GM12878 (cell line): ENCODE data around the gene NIPAL4. TPM values are rescaled to one million over a fixed set of nuclear protein-coding genes. Genes with fewer than 3 reads are reported as not detected.
"Not testable (repeated sequence)": the region's sequence is repeated elsewhere in the genome, so short reads cannot be mapped to it uniquely, and the experiment has no call there.

Experiments used
- ATAC-seq: fragments of 200-7000 bp; cut with Tn5 transposase; 3 replicates; pipeline ENCODE4 v1.9.1; 2020; ENCODE audit warnings: mild to moderate bottlenecking, moderate library complexity
- BruUV-seq: library from RNA; stranded (reverse); fragments of 400-500 nt; replicated peaks from 2 replicates; lab custom pipeline; 2021; lab: Mats Ljungman, UMichigan
- CTCF ChIA-PET: fragments of 300-600 bp; sonication (Branson Sonifier 250); formaldehyde crosslinking; extraction: SDS; loops from one replicate; lab custom pipeline; 2021; ENCODE audit warnings: inconsistent platforms; lab: Yijun Ruan, JAX
- POLR2A ChIA-PET: fragments of 350-600 bp; formaldehyde crosslinking; extraction: SDS; loops from one replicate; lab custom pipeline; 2021; ENCODE audit warnings: inconsistent platforms; lab: Charles Lee
- RAD21 ChIA-PET: fragments of 300-600 bp; sonication (Branson Sonifier 250); formaldehyde crosslinking; loops from one replicate; lab custom pipeline; 2023; ENCODE audit warnings: antibody characterized with exemption; ENCODE audit not compliant: unreplicated experiment; lab: Charles Lee
- SMC1A ChIA-PET: fragments of 300-600 bp; sonication (Branson Sonifier 250); formaldehyde crosslinking; loops from one replicate; lab custom pipeline; 2023; ENCODE audit not compliant: unreplicated experiment, uncharacterized antibody; lab: Charles Lee
- DNase-seq: peaks from one replicate; pipeline ENCODE4 v3.0.0-alpha.2; 2011; ENCODE audit warnings: low read depth, low spot score
- FAIRE-seq: peaks from 3 replicates; lab custom pipeline; 2011; peaks lifted over from hg19 to GRCh38; lab: Jason Lieb, UNC
- H2AFZ ChIP-seq: 2 replicates; pipeline ENCODE4 v1.6.0; 2011; ENCODE audit warnings: low read depth, low read length, control low read depth; ENCODE audit not compliant: control insufficient read depth
- H3K27ac ChIP-seq: 2 replicates; pipeline ENCODE4 v1.5.1; 2011; ENCODE audit warnings: control low read depth; ENCODE audit not compliant: control insufficient read depth, insufficient read depth
- H3K27me3 ChIP-seq, 2 experiments: replicated peaks in 1 of 2; 2 replicates each; pipeline versions ENCODE4 v1.6.0 to v1.6.1; 2011; ENCODE audit warnings: low read length in 1 of 2; ENCODE audit not compliant: control insufficient read depth in 2 of 2, insufficient read depth in 2 of 2
- H3K36me3 ChIP-seq, 2 experiments: 2 replicates each; pipeline ENCODE4 v1.5.1; 2011; ENCODE audit warnings: low read length in 1 of 2; ENCODE audit not compliant: control insufficient read depth in 2 of 2, insufficient read depth in 2 of 2
- H3K4me1 ChIP-seq: 2 replicates; pipeline ENCODE4 v1.6.1; 2011; ENCODE audit warnings: mild to moderate bottlenecking, low read length, moderate library complexity, mixed read lengths; ENCODE audit not compliant: control insufficient read depth, insufficient read depth
- H3K4me2 ChIP-seq: 2 replicates; pipeline ENCODE4 v1.6.0; 2011; ENCODE audit warnings: control low read depth; ENCODE audit not compliant: control insufficient read depth, insufficient read depth
- H3K4me3 ChIP-seq: fragments of 200-600 bp; sonication (generic); 2 replicates; pipeline ENCODE4 v1.5.1; 2016
- H3K79me2 ChIP-seq: 2 replicates; pipeline ENCODE4 v1.6.0; 2011; ENCODE audit warnings: low read length; ENCODE audit not compliant: control insufficient read depth, insufficient read depth
- H3K9ac ChIP-seq: 2 replicates; pipeline ENCODE4 v1.8.0; 2011; ENCODE audit warnings: low read length, control low read depth, mixed read lengths; ENCODE audit not compliant: control insufficient read depth, insufficient read depth
- H3K9me3 ChIP-seq: replicated peaks from 3 replicates; pipeline ENCODE4 v1.5.1; 2011; ENCODE audit warnings: mild to moderate bottlenecking, low read length; ENCODE audit not compliant: control insufficient read depth, insufficient read depth
- H4K20me1 ChIP-seq: 2 replicates; pipeline ENCODE4 v1.6.0; 2011; ENCODE audit not compliant: control insufficient read depth, insufficient read depth
- CREB1 ChIP-seq: IDR thresholded peaks from 2 replicates; pipeline ENCODE4 v1.6.1; 2012; ENCODE audit warnings: low read depth, mild to moderate bottlenecking, inconsistent platforms
- CREM ChIP-seq: IDR thresholded peaks from 2 replicates; pipeline ENCODE4 v1.6.1; 2014; ENCODE audit warnings: antibody characterized with exemption, low read depth
- EED ChIP-seq: sonication (generic); IDR thresholded peaks from 2 replicates; pipeline ENCODE4 v1.6.1; 2016; ENCODE audit warnings: antibody characterized with exemption, low read depth
- HDAC2 ChIP-seq: fragments of 200-600 bp; sonication (generic); IDR thresholded peaks from 2 replicates; pipeline ENCODE4 v1.6.1; 2017
- IRF3 ChIP-seq: fragments of 450-650 bp; IDR thresholded peaks from 2 replicates; pipeline ENCODE4 v1.6.1; 2014; ENCODE audit warnings: mild to moderate bottlenecking
- MYC ChIP-seq: IDR thresholded peaks from 2 replicates; pipeline ENCODE4 v1.6.1; 2011; ENCODE audit warnings: mild to moderate bottlenecking, low read length, moderate library complexity, inconsistent platforms; ENCODE audit not compliant: insufficient read depth, insufficient replicate concordance, insufficient read length, severe bottlenecking
- RFX5 ChIP-seq: IDR thresholded peaks from 2 replicates; pipeline ENCODE4 v1.6.1; 2011; ENCODE audit warnings: low read depth, low read length, improper control_type of control experiment
- TARDBP ChIP-seq: IDR thresholded peaks from 2 replicates; pipeline ENCODE4 v1.6.1; 2016; ENCODE audit warnings: borderline replicate concordance
- TCF7 ChIP-seq: IDR thresholded peaks from 2 replicates; pipeline ENCODE4 v1.6.1; 2014; ENCODE audit warnings: antibody characterized with exemption, borderline replicate concordance
- WGBS: methylation state at CpG from one replicate; pipeline ENCODE4 v1.1.6; 2016; ENCODE audit warnings: low lambda C conversion rate; ENCODE audit not compliant: insufficient replicate concordance, insufficient coverage; ENCODE audit errors: missing lambda C conversion rate; 5-methylcytosine and 5-hydroxymethylcytosine counted together
- in situ Hi-C: fragments of 300-500 bp; cut with MboI; formaldehyde crosslinking; loops from 9 replicates; pipeline ENCODE4 v1.14.3; 2018; ENCODE audit warnings: mixed read lengths
- intact Hi-C: fragments of 100-400 bp; cut with micrococcal nuclease; formaldehyde crosslinking; loops from one replicate; pipeline ENCODE4 v1.14.2; 2022; ENCODE audit not compliant: unreplicated experiment
- polyA plus RNA-seq, 11 experiments: library from polyadenylated mRNA; depleted of rRNA in 4 of 11; unstranded in 6 of 11; stranded (reverse) in 5 of 11; fragments of >200 nt; fragmentation: Nextera tagmentation in 4 of 11; fragmentation: Illumina TruSeq in 1 of 11; extraction: Ambion mirVana in 4 of 11; extraction: Trizol in 1 of 11; gene quantifications; 1 replicate in 1 of 11; 2 replicates in 10 of 11; pipeline versions ENCODE4 v1.2.1 to v1.2.3, GENCODE V29; 2011 to 2016; ENCODE audit warnings: inconsistent platforms in 2 of 11, missing spikeins in 2 of 11, low read depth in 1 of 11
- total RNA-seq, 4 experiments: library from RNA; depleted of rRNA in 3 of 4; stranded (reverse); fragments of >200 nt in 3 of 4; fragmentation: Illumina TruSeq in 1 of 4; extraction: Trizol in 1 of 4; gene quantifications; 2 replicates each; pipeline versions ENCODE4 v1.2.1 to v1.2.3, GENCODE V29; 2013 to 2021

The NIPAL4 gene
- total and polyA plus RNA-seq, 10 of the 15 experiments (the other 5 are each of a cell fraction or from before 2014, with no cell fraction given): 0.11 to 15.5 (median 5.9) TPM

GRCh38 chr5:157481666-157482065 lies 21.7 kb downstream of the NIPAL4 start (continued):
- no peak for TF ChIP-seq IRF3
- no peak for TF ChIP-seq EED

DNA sequence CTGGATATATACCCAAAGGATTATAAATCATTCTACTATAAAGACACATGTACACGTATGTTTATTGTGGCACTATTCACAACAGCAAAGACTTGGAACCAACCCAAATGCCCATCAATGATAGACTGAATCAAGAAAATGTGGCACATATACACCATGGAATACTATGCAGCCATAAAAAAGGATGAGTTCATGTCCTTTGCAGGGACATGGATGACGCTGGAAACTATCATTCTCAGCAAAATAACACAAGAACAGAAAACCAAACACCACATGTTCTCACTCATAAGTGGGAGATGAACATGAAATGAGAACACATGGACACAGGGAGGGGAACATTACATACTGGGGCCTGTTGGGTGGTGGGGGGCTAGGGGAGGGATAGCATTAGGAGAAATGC lies 22.7 kb downstream of the NIPAL4 start:
- 93% methylated on average over 2 of the region's 2 CpGs for WGBS
- H2AFZ ChIP-seq, CTCF ChIA-PET, BruUV-seq, ATAC-seq, FAIRE-seq, H3K27me3 ChIP-seq, H3K27ac ChIP-seq, H4K20me1 ChIP-seq, in situ Hi-C loops, intact Hi-C loops, H3K9me3 ChIP-seq, H3K4me2 ChIP-seq, H3K79me2 ChIP-seq, H3K9ac ChIP-seq, DNase-seq, H3K4me3 ChIP-seq, POLR2A ChIA-PET, RAD21 ChIA-PET: not testable (repeated sequence)
- peaks cover 13 to 29% of the 10 kb centered on the region in 2 experiments; a peak in 3 of 4 replicates for H3K36me3 ChIP-seq
- SMC1A ChIA-PET: interaction anchor here (1.0 kb wide), 1 partner anchor 37 kb away, joined by 3 read pairs; no protein-coding TSS in a partner anchor
- H3K4me1 ChIP-seq: peaks cover 23% of the 10 kb centered on the region

DNA sequence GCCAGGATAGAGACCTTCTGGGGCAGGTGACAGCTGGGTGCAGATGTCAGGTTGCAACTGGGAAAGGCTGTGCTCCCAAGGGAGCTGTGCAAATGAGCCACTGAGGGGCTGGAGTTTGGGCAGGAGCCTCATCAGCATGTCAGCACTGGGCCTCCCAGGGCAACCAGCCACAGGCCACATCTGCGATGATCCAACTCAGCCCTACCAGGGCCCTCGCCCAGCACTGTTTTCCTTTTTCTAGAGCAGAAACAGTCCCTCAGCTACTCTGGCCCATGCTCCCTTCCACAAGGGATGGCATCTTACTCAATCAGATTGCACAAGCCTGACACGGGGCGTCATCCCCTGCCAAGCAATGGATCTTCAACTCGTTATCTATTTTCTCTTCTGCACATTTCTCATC lies 24.8 kb downstream of the NIPAL4 start:
- Histone ChIP-seq H3K36me3 (peaks cover 15 to 27% of the 10 kb centered on the region in 2 experiments; a peak in 3 of 4 replicates), H3K79me2 (no peaks in the 10 kb centered on the region), H3K4me1 (peaks cover 29% of the 10 kb centered on the region), H4K20me1 (no peaks in the 10 kb centered on the region), H3K4me3 (no peak overlapping the region), H3K9me3 (no peaks in the 10 kb centered on the region), H3K27me3 (no peaks in the 10 kb centered on the region), H2AFZ (no peak overlapping the region), H3K9ac (no peak overlapping the region), H3K27ac (no peak overlapping the region), H3K4me2 (no peak overlapping the region)
- WGBS: 79% methylated on average over 5 of the region's 5 CpGs
- ChIA-PET POLR2A (no interaction called here), CTCF (interaction anchor here (1.4 to 2.5 kb wide), 9 partner anchors 8 to 259 kb away, joined by 3 to 17 read pairs (median 7); partner anchors contain the start of genes C5orf52 and LSM11), SMC1A (interaction anchor here (1.0 to 1.8 kb wide), 3 partner anchors 13 to 112 kb away, joined by 3 to 5 read pairs (median 4); no protein-coding TSS in a partner anchor), RAD21 (interaction anchor here (1.4 to 2.5 kb wide), 2 partner anchors 11 to 53 kb away, joined by 3 to 6 read pairs; no protein-coding TSS in a partner anchor)
- TF ChIP-seq RFX5: no peak
- TF ChIP-seq HDAC2: no peak
- no peak for TF ChIP-seq MYC
- no peak for TF ChIP-seq CREB1
- no peak for TF ChIP-seq CREM
- TF ChIP-seq TCF7: no peak
- TF ChIP-seq TARDBP: no peak
- in situ Hi-C loops (no loop called here), intact Hi-C loops (no loop called here)
- DNase-seq: no peak
- no peak for FAIRE-seq
- BruUV-seq: no TSS peak
- no peak for ATAC-seq
